K562 (cell line): Measurements from ENCODE around the gene SGK1. TPM values are rescaled to one million over a fixed set of nuclear protein-coding genes. Genes with fewer than 3 reads are reported as not detected.

Experiments
- ATAC-seq: fragments of 200-7000 bp; cut with Tn5 transposase; 3 replicates; pipeline ENCODE4 v1.9.1; 2020; ENCODE audit warnings: moderate library complexity
- BruUV-seq: library from RNA; stranded (reverse); fragments of 400-500 nt; replicated peaks from 2 replicates; lab custom pipeline; 2021; lab: Mats Ljungman, UMichigan
- CTCF ChIA-PET: fragments of 300-600 bp; formaldehyde crosslinking; extraction: SDS; loops from one replicate; lab custom pipeline; 2021; ENCODE audit warnings: low intra/inter-chr PET ratio; lab: Yijun Ruan, JAX
- POLR2A ChIA-PET: fragments of 300-600, 350-650 bp; sonication (Branson Sonifier 250); formaldehyde crosslinking; extraction: SDS; loops from one replicate; lab custom pipeline; 2021; ENCODE audit warnings: antibody characterized with exemption, inconsistent platforms; lab: Yijun Ruan, JAX
- DNase-seq, 4 experiments: peaks; one replicate each; pipeline versions ENCODE4 v3.0.0 to v3.0.0-alpha.2; 2011 to 2018; ENCODE audit warnings: low spot score in 3 of 4, mixed read lengths in 3 of 4; ENCODE audit errors: extremely low read depth in 1 of 4
- FAIRE-seq: peaks from 2 replicates; lab custom pipeline; 2011; peaks lifted over from hg19 to GRCh38; lab: Jason Lieb, UNC
- H2AFZ ChIP-seq: 2 replicates; pipeline ENCODE4 v1.6.0; 2011; ENCODE audit warnings: low read depth, low read length, control low read depth, inconsistent platforms
- H3K27ac ChIP-seq: fragments of 200-600 bp; 3 replicates; pipeline ENCODE4 v1.8.0; 2011; ENCODE audit warnings: low read depth, mild to moderate bottlenecking, control low read depth, inconsistent platforms, low read length, moderate library complexity, mixed read lengths; ENCODE audit errors: extremely low read depth
- H3K27me3 ChIP-seq, 2 experiments: fragments of 300-600 bp in 1 of 2; 2 replicates in 1 of 2; 3 replicates in 1 of 2; pipeline versions ENCODE4 v1.6.0 to v1.8.0; 2011; ENCODE audit warnings: inconsistent platforms in 2 of 2, low read length in 2 of 2, mild to moderate bottlenecking in 1 of 2, mixed read lengths in 1 of 2, moderate library complexity in 1 of 2; ENCODE audit not compliant: control insufficient read depth in 2 of 2, insufficient read depth in 2 of 2
- H3K36me3 ChIP-seq: fragments of 300-600 bp; 3 replicates; pipeline ENCODE4 v1.8.0; 2011; ENCODE audit warnings: mild to moderate bottlenecking, low read length, inconsistent platforms; ENCODE audit not compliant: control insufficient read depth, insufficient read depth
- H3K4me1 ChIP-seq, 2 experiments: fragments of 200-600 bp in 1 of 2; replicated peaks in 1 of 2; 2 replicates in 1 of 2; 3 replicates in 1 of 2; pipeline versions ENCODE4 v1.5.1 to v1.8.0; 2011; ENCODE audit warnings: inconsistent platforms in 2 of 2, low read length in 2 of 2, mild to moderate bottlenecking in 1 of 2, mixed read lengths in 1 of 2, moderate library complexity in 1 of 2; ENCODE audit not compliant: control insufficient read depth in 2 of 2, insufficient read depth in 2 of 2
- H3K4me2 ChIP-seq: 2 replicates; pipeline ENCODE4 v1.6.1; 2011; ENCODE audit warnings: low read length, control low read depth, inconsistent platforms, mixed read lengths; ENCODE audit not compliant: insufficient read depth
- H3K4me3 ChIP-seq: fragments of 200-600 bp; sonication (generic), shearing (Covaris generic); 2 replicates; pipeline ENCODE4 v1.5.1; 2016; ENCODE audit warnings: control low read depth, inconsistent platforms
- H3K79me2 ChIP-seq: fragments of 200-600 bp; 3 replicates; pipeline ENCODE4 v1.8.0; 2011; ENCODE audit warnings: low read length, inconsistent platforms; ENCODE audit not compliant: control insufficient read depth, insufficient read depth
- H3K9ac ChIP-seq, 2 experiments: 2 replicates each; pipeline versions ENCODE4 v1.6.0 to v1.6.1; 2011; ENCODE audit warnings: low read depth in 2 of 2, low read length in 2 of 2, control low read depth in 1 of 2, inconsistent platforms in 1 of 2, mild to moderate bottlenecking in 1 of 2, mixed read lengths in 1 of 2; ENCODE audit not compliant: insufficient read depth in 1 of 2
- H3K9me1 ChIP-seq: one replicate; pipeline ENCODE4 v1.6.0; 2011; ENCODE audit warnings: inconsistent platforms, mild to moderate bottlenecking, low read length, moderate library complexity; ENCODE audit not compliant: control insufficient read depth, insufficient read depth
- H3K9me3 ChIP-seq: replicated peaks from 2 replicates; pipeline ENCODE4 v1.5.1; 2011; ENCODE audit warnings: low read depth, low read length, inconsistent platforms; ENCODE audit not compliant: control insufficient read depth, insufficient read depth
- H4K20me1 ChIP-seq: replicated peaks from 2 replicates; pipeline ENCODE4 v1.6.1; 2011; ENCODE audit warnings: low read length, inconsistent platforms, mixed read lengths; ENCODE audit not compliant: control insufficient read depth, insufficient read depth
- ATF6 ChIP-seq: sonication (generic); formaldehyde crosslinking; IDR thresholded peaks from 2 replicates; pipeline ENCODE4 v1.4.0; 2020; ENCODE audit warnings: mild to moderate bottlenecking, missing genetic modification reagents
- BRCA1 ChIP-seq, 2 experiments: fragments of 450-650 bp in 1 of 2; sonication (generic) in 1 of 2; formaldehyde crosslinking in 1 of 2; IDR thresholded peaks; 2 replicates each; pipeline versions ENCODE4 v1.5.0 to v1.6.1; 2017 to 2020; ENCODE audit warnings: mild to moderate bottlenecking in 1 of 2, missing genetic modification reagents in 1 of 2
- DPF2 ChIP-seq: fragments of 450-650 bp; IDR thresholded peaks from 2 replicates; pipeline ENCODE4 v1.6.1; 2016
- HEY1 ChIP-seq: fragments of 250-450 bp; sonication (Bioruptor Pico); IDR thresholded peaks from 2 replicates; pipeline ENCODE4 v1.5.0; 2020; ENCODE audit warnings: mild to moderate bottlenecking, moderate library complexity, borderline replicate concordance
- IRF2 ChIP-seq: sonication (generic); formaldehyde crosslinking; IDR thresholded peaks from 2 replicates; pipeline ENCODE4 v1.8.1; 2022; ENCODE audit warnings: mild to moderate bottlenecking, missing genetic modification reagents
- IRF9 ChIP-seq: fragments of 450-650 bp; IDR thresholded peaks from 2 replicates; pipeline ENCODE4 v1.6.1; 2016; ENCODE audit warnings: missing biosample characterization, missing genetic modification characterization
- NR4A1 ChIP-seq, 2 experiments: fragments of 250-450 bp in 1 of 2; fragments of 450-650 bp in 1 of 2; sonication (Bioruptor Pico) in 1 of 2; IDR thresholded peaks; 2 replicates each; pipeline versions ENCODE4 v1.4.0 to v1.6.1; 2016 to 2020; ENCODE audit warnings: mild to moderate bottlenecking in 2 of 2, missing compliant biosample characterization in 1 of 2, missing genetic modification characterization in 1 of 2, moderate library complexity in 1 of 2
- PRMT5 ChIP-seq: sonication (generic); formaldehyde crosslinking; IDR thresholded peaks from 2 replicates; pipeline ENCODE4 v1.5.0; 2020; ENCODE audit warnings: missing genetic modification reagents
- PTBP1 ChIP-seq: fragments of 200-400 bp; formaldehyde crosslinking; IDR thresholded peaks from 2 replicates; pipeline ENCODE4 v1.6.1; 2017; ENCODE audit warnings: low read depth, low read length
- RFX7 ChIP-seq: fragments of 250-450 bp; sonication (Bioruptor Pico); IDR thresholded peaks from 2 replicates; pipeline ENCODE4 v1.5.1; 2021; ENCODE audit warnings: mild to moderate bottlenecking
- STAT5A ChIP-seq: IDR thresholded peaks from 2 replicates; pipeline ENCODE4 v1.6.1; 2012; ENCODE audit warnings: low read length, inconsistent platforms, borderline replicate concordance
- TRIM25 ChIP-seq: fragments of 450-650 bp; IDR thresholded peaks from 2 replicates; pipeline ENCODE4 v1.7.0; 2016; ENCODE audit warnings: borderline replicate concordance
- YBX1 ChIP-seq: fragments of 450-650 bp; IDR thresholded peaks from 2 replicates; pipeline ENCODE4 v1.7.1; 2016; ENCODE audit warnings: mild to moderate bottlenecking
- ZNF174 ChIP-seq: fragments of 250-450 bp; sonication (Bioruptor Pico); IDR thresholded peaks from 2 replicates; pipeline ENCODE4 v1.4.0; 2020; ENCODE audit warnings: mild to moderate bottlenecking
- ZNF239 ChIP-seq: fragments of 250-450 bp; sonication (Bioruptor Pico); IDR thresholded peaks from 2 replicates; pipeline ENCODE4 v1.4.0; 2020; ENCODE audit warnings: mild to moderate bottlenecking
- WGBS: fragments of 100-300 bp; shearing (Covaris generic); methylation state at CpG from one replicate; pipeline ENCODE4 v1.1.6; 2016; ENCODE audit warnings: low coverage, mixed read lengths; ENCODE audit not compliant: insufficient coverage; ENCODE audit errors: missing lambda C conversion rate; 5-methylcytosine and 5-hydroxymethylcytosine counted together
- in situ Hi-C: fragments of 300-500 bp; cut with MboI; formaldehyde crosslinking; loops from 4 replicates; pipeline ENCODE4 v1.15.0; 2018; ENCODE audit warnings: inconsistent platforms, mixed read lengths
- intact Hi-C: fragments of 100-400 bp; cut with micrococcal nuclease; formaldehyde crosslinking; loops from 2 replicates; pipeline ENCODE4 v1.14.2; 2022
- polyA plus RNA-seq, 8 experiments: library from polyadenylated mRNA; depleted of rRNA in 4 of 8; stranded (reverse) in 5 of 8; unstranded in 3 of 8; fragments of >200 nt; fragmentation: Nextera tagmentation in 2 of 8; fragmentation: Illumina TruSeq in 1 of 8; extraction: Ambion mirVana in 2 of 8; extraction: Trizol in 1 of 8; gene quantifications; 2 replicates each; pipeline versions ENCODE4 v1.2.1 to v1.2.3, GENCODE V29; 2011 to 2014; ENCODE audit warnings: inconsistent platforms in 1 of 8, missing spikeins in 1 of 8
- total RNA-seq, 7 experiments: library from RNA; depleted of rRNA in 6 of 7; stranded (reverse); fragments of >200 nt in 6 of 7; fragmentation: Illumina TruSeq in 2 of 7; extraction: Trizol in 2 of 7; gene quantifications; 2 replicates each; pipeline versions ENCODE4 v1.2.1 to v1.2.3, GENCODE V29; 2011 to 2021; ENCODE audit warnings: low replicate concordance in 1 of 7

SGK1 gene
- total and polyA plus RNA-seq, 9 of the 15 experiments (the other 6 are each of a cell fraction or from before 2014, with no cell fraction given), result 3.5 to 7.2 (median 3.9) TPM

- no peak for TF ChIP-seq ZNF174 (CRISPR knock-in tag)
- TF ChIP-seq STAT5A, result no peak
- no peak for TF ChIP-seq ZNF239 (CRISPR knock-in tag)
- no peak for TF ChIP-seq RFX7
- TF ChIP-seq PTBP1, result no peak
- no peak for TF ChIP-seq PRMT5 (CRISPR knock-in tag)
Observed at GRCh38 chr6:134190883-134191282, 127.0 kb downstream of the SGK1 start (continued).

- ATAC-seq (no peak), FAIRE-seq (no peak), DNase-seq (no peak)
- Histone ChIP-seq H3K36me3 (no peaks in the 10 kb centered on the region), H3K9me3 (no peaks in the 10 kb centered on the region), H3K9ac (no peak overlapping the region), H4K20me1 (no peaks in the 10 kb centered on the region), H3K79me2 (no peaks in the 10 kb centered on the region), H3K27ac (no peak overlapping the region), H2AFZ (peak overlapping the region; percentile 12; the same call in 1 of the 2 replicates), H3K9me1 (no peaks in the 10 kb centered on the region), H3K4me2 (no peak overlapping the region), H3K27me3 (no peaks in the 10 kb centered on the region), H3K4me1 (peaks cover 3 to 5% of the 10 kb centered on the region in 2 experiments; a peak in 2 of 5 replicates), H3K4me3 (no peak overlapping the region)
- POLR2A ChIA-PET, result interaction anchor here (0.6 kb wide), 1 partner anchor 482 kb away, joined by 3 read pairs; no protein-coding TSS in a partner anchor
- no peak for TF ChIP-seq NR4A1 (CRISPR knock-in tag; IDR thresholded peaks at IDR 0.05)
- no peak for TF ChIP-seq NR4A1 (tag; IDR thresholded peaks at IDR 0.05)
- TF ChIP-seq TRIM25, result no peak
- no peak for TF ChIP-seq ATF6
- no peak for TF ChIP-seq HEY1 (CRISPR knock-in tag)
- TF ChIP-seq IRF2, result no peak
- TF ChIP-seq BRCA1 (IDR thresholded peaks at IDR 0.05), result no peak
- no peak for TF ChIP-seq BRCA1 (CRISPR knock-in tag; IDR thresholded peaks at IDR 0.05)
- no peak for TF ChIP-seq IRF9 (tag)
- TF ChIP-seq YBX1, result no peak
- no peak for TF ChIP-seq DPF2
- BruUV-seq, result no TSS peak
- in situ Hi-C loops, result no loop called here
- 42% methylated on average over 3 of the region's 3 CpGs for WGBS
- CTCF ChIA-PET, result no interaction called here
- intact Hi-C loops, result no loop called here
Observed at GRCh38 chr6:134187751-134188150, 130.2 kb downstream of the SGK1 start.
